AG09319 (cell line): Measurements from ENCODE around the gene RAP1GAP2.

ENCODE experiments used
- DNase-seq: peaks from one replicate; pipeline ENCODE4 v3.0.0-alpha.2; 2010; ENCODE audit warnings: low read depth; ENCODE audit errors: extremely low read depth
- TF ChIP-seq, protein P1 (sequence below): IDR thresholded peaks from 2 replicates; pipeline ENCODE4 v1.5.1; 2011; ENCODE audit warnings: low read depth, mild to moderate bottlenecking, inconsistent platforms, low read length, moderate library complexity

RAP1GAP2 gene

DNA sequence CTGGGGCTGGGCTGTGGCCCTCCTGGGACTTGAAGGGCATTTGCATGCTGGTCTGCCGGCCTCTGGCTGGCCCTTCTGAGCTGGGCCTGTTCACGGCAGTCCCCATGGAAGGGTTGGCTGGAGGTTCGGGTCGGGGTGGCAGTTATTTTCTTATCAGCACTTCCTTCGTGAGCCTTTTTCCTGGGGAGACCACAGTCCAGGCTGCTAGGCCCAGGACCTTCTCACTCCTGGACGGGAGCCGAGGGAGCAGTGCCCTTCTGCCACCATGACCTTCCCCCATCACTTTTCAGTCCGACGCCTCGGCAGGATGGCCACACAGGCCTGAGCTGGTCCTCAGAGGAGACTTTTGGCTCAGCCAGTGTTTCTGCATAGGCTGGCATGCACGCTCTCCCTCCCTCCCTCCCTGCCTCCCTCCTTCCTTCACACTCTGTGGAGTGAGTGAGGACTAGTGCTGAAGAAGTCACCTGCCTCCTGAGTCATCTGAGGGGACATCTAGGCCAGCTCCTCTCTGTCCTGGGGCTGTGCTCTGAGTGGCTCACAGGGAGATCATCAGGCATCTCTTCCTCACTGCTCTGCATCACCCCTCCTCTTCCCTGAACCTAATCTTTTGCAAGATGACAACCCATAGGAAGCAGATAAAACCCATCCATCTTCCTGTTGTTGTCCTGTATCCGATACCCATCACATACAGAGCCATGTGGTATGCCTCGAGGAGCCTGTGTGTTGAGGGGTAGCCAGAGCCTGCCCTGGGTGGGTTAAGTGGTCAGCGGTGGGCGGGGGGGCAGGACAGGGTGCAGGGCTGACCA is 109.7 kb downstream of the RAP1GAP2 start:
- DNase-seq: no peak
- TF ChIP-seq, protein P1, sequence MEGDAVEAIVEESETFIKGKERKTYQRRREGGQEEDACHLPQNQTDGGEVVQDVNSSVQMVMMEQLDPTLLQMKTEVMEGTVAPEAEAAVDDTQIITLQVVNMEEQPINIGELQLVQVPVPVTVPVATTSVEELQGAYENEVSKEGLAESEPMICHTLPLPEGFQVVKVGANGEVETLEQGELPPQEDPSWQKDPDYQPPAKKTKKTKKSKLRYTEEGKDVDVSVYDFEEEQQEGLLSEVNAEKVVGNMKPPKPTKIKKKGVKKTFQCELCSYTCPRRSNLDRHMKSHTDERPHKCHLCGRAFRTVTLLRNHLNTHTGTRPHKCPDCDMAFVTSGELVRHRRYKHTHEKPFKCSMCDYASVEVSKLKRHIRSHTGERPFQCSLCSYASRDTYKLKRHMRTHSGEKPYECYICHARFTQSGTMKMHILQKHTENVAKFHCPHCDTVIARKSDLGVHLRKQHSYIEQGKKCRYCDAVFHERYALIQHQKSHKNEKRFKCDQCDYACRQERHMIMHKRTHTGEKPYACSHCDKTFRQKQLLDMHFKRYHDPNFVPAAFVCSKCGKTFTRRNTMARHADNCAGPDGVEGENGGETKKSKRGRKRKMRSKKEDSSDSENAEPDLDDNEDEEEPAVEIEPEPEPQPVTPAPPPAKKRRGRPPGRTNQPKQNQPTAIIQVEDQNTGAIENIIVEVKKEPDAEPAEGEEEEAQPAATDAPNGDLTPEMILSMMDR: no peak

DNA sequence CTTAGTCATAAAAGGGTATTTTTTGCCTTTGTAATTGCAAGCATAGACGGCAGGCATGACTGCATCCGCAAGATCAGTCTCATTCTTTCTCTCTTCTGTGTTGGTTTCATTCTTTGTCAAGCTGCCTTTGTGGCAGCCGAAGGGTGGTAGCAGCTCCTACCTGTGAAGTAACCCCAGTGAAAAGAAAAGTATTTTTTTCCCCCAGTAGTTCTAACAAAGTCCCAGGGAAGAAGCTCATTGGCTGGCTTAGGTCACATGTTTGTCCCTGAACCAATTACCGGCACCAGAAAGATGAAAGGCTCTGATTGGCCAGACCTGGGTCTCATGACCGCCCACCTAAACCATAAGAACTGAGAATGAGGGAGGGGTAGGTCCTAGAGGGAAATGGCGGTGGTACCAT is 110.7 kb downstream of the RAP1GAP2 start:
- TF ChIP-seq, protein P1: no peak

GRCh38 chr17:2909175-2909845 is 113.1 kb downstream of the RAP1GAP2 start:
- no peak for DNase-seq
- TF ChIP-seq, protein P1: no peak

More for the DNA sequence above, 110.7 kb downstream of the RAP1GAP2 start:
- no peak for DNase-seq

DNA sequence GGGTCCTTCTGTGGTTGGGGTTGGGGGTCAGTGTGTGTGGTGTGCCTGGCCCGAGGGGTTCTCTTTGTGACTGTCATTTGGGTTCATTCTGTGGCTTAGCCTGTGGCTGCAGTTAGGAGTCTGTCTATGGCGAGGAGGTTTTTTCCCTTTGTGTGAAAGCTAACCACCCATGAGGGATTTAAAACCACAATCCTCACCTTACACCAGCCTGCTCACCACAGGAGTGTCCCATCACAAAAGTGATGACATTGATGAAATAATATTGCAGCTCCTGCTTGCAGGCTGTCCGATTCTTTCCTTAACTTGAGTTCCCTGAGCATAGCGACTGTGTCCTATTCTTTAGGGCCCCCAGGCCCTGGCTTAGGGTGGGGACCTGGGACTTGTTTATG is 113.6 kb downstream of the RAP1GAP2 start:
- DNase-seq: no peak
- TF ChIP-seq, protein P1: no peak

DNA sequence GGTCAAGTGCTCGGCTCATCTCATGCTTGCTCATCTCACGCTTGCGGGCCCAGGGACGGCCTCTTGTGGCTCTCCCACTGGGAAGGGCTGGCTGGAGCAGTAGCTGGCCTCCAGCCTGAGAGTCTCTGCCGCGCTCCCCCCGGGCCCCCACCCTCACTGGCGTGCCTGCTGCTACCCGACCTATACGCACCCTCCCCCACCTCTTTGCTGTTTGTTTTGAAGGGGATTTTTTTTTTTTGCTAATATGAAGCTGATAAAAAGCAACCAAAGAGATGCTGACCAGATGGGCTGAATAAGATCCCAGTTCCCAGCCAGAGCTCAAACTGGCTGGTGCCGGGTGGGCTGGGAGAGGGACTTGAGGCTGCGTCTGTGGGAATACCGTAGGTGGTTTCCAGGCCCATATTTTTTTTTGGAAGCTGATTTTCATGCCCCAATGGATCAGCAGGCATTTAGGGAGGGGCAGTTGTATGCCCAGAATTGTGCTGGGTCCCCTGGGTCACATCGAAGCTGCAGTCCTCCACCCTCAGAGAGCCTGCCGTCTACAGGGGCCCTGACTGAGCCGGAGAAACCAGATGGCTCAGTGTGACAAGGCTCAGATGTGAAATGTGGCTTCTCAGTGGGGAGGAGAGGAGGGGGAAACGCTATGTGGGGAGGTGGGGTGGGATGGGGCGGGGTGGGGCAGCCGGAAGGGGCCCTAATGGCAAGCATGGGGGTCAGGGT is 115.0 kb downstream of the RAP1GAP2 start:
- DNase-seq: no peak
- TF ChIP-seq, protein P1: no peak

GRCh38 chr17:2911755-2912111 is 115.5 kb downstream of the RAP1GAP2 start:
- TF ChIP-seq, protein P1: no peak
- no peak for DNase-seq

DNA sequence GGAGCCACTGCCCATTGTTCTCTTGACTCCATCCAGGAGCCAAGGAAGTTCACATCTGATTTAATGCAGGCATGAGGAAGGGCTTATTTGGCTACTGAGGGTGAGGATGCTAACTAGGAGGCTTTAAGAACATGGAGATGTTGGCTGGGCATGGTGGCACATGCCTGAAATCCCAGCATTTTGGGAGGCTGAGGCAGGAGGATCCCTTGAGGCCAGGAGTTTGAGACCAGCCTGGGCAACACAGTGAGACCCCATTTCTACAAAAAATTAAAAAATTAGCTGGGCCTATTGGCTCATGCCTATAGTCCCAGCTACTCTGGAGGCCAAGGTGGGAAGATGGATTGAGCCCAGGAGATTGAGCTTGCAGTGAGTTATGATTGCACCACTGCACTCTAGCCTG is 116.5 kb downstream of the RAP1GAP2 start:
- DNase-seq: no peak
- TF ChIP-seq, protein P1: no peak
